ENCODE results near the gene RIPOR2.

DNA sequence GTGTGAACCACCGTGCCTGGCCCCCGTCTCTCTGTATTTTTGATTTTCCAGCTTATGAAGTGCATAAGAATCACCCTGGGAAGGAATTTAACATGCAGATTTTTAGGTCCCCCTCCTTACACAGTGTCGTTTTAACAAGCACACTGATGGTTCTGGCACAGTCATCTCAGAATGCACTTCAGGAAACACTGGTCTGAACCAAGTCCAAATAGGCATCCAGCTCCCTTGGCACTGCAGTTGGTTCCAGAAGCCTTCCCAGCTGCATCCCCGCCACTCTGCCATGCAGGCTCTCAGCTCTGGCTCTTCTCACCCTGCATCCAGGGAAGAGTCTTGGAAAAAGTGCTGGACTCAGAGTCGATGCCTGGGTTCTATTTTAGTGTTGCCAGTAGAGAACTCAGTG is 20.1 kb downstream of the RIPOR2 start:
- TF ChIP-seq, protein P1, sequence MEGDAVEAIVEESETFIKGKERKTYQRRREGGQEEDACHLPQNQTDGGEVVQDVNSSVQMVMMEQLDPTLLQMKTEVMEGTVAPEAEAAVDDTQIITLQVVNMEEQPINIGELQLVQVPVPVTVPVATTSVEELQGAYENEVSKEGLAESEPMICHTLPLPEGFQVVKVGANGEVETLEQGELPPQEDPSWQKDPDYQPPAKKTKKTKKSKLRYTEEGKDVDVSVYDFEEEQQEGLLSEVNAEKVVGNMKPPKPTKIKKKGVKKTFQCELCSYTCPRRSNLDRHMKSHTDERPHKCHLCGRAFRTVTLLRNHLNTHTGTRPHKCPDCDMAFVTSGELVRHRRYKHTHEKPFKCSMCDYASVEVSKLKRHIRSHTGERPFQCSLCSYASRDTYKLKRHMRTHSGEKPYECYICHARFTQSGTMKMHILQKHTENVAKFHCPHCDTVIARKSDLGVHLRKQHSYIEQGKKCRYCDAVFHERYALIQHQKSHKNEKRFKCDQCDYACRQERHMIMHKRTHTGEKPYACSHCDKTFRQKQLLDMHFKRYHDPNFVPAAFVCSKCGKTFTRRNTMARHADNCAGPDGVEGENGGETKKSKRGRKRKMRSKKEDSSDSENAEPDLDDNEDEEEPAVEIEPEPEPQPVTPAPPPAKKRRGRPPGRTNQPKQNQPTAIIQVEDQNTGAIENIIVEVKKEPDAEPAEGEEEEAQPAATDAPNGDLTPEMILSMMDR (IDR thresholded peaks at IDR 0.05; ENCODE audit: extremely low read depth in 1 of 2, insufficient read depth in 1 of 2, low read depth in 1 of 2, low read length in 2 of 2), result no peak
- TF ChIP-seq JUN (IDR thresholded peaks at IDR 0.05; ENCODE audit: borderline replicate concordance, insufficient read depth, insufficient read length, low read depth), result no peak
- TF ChIP-seq FOS (IDR thresholded peaks at IDR 0.05; ENCODE audit: borderline replicate concordance, insufficient read depth, low read length), result no peak

Measured in endothelial cell of umbilical vein (primary cell).